Measurements from ENCODE around the gene TRPV6.

The TRPV6 gene

DNA sequence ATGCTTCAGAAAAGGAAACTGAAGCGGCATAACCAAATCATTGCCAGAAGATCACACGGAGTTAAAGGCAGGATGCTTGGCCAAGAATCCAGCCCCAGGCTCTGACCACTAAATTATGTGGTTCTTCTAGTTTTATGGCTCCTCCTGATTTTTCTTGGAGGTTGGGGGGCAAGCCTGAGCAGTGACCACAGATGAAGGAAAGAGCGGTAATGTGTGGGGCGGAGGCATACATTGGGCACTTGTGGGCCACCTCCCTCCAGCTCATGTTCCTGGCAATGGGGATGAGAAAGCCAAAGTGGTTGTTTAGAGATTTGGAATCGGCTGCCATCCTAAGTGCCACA is 3.2 kb downstream of the TRPV6 start:
- no peak for DNase-seq

DNA sequence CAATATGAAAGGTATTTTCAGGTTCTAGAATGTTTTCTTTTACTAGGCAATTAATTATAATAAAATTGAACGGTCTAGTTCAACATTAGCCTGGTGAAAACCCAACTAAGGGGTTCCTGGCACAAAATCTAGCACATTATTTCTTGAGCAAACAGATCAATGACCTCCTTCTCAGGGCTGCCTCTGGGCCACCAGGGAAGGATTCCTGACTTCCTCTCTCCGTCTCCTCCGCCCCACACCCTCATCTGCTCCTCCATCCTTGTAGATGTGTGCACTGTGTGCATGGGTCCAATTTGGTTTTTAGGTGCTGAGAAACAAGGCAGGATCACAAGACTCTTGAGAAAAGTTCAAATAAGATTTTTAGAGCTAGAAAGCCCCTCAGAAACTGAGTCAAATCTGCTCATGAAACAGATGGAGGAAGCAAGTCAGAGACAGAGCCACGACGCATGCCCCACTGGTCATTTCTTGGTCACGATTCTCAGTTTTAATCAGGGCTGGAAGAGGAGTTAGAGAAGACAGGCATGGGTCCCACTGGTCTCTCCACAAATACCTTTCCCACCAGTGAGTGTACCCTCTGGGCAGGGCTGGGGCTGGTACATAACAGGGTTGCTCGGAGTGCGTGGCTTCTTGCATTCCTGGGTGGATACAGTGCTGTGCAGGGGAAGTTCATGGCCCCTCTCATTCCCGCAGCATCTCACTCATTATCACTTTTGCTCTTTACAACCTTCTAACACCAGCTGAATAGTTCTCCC is 3.8 kb downstream of the TRPV6 start:
- DNase-seq = no peak

DNA sequence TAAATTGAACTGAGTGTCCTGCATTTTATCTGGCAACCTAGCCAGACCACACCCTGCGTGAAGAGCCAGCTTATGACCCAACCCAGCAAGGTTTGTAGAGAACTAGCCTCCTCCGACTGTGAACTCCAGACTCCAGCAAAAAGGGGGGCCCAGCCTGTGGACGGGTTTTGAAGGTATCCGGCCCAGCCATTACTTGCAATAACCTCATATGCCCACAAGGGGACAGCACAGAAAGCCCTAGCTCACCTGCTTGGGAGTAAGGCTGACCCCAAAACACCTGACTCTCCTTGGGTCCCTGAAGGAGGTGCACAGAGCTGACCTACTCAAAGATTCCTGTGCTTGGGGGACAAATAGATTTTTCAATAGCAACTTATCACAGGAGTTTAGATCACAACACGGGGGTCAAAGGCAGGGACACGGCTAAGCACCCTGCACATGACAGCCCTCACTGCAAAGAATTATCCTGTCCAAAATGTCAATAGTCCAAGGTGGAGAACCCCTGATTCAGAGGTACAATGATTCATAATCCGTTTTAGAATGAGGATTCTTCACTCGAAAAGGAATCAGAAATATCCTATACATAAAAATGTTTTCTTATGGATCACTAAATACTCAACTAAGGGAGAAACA is 4.6 kb downstream of the TRPV6 start:
- DNase-seq = peak in 1 of 2 experiments; percentile 3

DNA sequence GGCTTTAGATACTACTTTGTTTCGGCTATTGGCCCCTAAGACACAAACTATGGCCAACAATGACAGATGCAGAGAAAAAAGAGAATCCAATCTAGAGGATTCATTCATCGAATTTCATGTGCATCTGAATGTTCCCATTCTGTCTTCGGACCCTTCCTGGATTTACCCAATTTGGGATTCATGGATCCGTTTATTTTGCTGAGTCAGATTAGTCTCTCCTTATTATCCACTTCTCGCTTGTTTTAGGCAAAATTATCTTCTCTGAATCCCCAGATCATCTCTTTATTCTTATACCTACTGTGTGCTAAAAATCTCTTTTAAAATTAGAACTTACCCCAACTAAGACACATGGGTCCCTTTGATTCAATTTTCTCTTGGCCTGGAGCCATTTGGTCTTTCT is 6.5 kb downstream of the TRPV6 start:
- DNase-seq = no peak

DNA sequence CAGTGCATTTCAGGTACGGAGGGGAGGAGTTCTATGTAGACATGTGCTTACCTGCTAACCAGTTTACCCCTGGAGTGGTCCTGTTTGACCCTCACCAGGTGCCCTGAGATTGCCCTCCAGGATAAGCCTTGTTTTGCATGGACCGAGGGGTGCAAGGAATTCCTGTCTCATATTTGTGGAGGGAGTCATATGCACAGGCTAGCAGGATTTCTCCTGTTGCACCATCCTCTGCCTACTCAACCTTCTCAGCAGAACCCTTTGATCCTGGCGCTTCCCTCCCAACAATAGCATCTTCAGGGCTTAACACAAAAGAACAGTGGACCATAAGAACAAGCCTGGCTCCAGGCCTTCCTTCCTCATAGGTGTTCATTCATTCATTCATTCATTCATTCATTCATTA is 7.2 kb downstream of the TRPV6 start:
- no peak for DNase-seq

DNA sequence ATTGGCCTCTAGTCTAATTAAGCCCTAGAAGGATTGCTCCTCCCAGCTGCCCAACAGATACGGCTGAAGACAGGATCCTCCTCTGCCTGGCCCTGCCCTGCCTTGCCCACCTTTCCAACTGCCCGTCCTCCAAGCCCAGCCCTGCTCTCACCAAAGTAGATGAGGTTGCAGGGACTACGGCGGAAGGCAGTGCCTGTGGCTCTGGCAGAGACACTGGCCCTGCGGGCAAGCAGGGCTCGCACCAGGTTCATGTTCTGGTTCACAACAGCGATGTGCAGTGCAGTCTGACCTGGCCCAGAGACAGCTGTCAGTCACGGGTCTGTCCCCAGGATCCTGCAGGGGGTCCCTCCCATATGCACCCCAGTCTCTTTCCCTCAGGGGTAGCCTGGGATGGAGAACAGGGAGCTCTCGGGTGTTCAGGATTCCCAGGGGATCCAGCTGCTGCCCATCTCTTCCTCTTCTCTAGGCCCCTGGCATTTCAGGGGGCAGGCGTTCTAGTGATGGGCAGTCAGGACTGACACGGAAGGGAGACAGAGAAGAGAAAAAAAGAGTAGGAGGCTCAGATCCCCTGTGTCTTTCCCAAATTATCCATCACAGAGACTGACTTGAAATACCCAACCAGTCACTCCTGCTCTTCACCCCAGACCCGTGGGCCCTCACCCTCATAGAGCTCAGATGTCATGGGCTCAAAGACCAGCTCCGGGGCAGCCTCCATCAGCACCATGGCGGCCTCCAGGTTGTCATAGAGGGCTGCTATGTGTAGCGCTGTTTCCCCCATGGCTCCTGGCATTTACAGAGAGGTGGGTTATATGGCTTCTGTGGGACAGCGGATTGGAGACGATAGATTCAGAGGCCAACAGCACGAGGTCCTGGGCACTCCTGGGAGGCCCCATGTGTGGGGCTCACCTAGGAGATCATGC is 8.3 kb downstream of the TRPV6 start:
- DNase-seq = no peak

DNA sequence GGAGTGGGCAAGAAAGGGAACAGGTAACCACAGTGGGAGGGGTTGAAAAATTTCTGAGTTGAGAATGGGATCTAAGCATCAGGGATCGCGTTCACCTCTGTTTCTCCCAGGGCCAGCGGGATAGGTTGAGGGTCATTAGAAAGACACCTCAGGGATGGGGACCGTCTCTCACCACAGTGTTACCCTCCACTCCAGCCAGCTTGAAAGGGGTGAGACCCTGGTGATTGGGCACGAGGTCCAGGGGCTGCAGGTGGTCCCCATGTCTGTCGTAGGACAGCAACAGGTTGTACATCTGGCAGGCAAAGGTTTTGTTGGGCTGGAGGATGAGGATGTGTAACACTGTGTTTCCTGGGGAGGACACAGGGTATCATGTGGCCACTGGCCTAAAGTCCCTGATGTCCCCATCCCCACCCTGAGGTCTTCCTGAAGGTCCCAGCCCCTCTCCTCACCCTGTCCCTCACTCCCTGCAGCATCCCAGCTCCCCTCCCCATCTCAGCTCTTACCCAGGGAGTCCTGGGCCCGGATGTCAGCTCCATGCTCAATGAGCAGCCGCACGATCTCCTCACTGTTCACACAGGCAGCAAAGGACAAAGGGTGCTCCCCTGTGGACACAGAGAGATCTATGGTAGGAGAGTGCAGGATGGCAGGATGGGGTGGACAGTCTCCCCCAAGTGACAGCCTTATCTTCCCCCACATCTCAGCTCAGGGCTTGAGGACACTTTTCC is 9.1 kb downstream of the TRPV6 start:
- DNase-seq = no peak

- DNase-seq = peak in 1 of 2 experiments; percentile 25
Measured at GRCh38 chr7:142875456-142875855, 10.1 kb downstream of the TRPV6 start.

DNA sequence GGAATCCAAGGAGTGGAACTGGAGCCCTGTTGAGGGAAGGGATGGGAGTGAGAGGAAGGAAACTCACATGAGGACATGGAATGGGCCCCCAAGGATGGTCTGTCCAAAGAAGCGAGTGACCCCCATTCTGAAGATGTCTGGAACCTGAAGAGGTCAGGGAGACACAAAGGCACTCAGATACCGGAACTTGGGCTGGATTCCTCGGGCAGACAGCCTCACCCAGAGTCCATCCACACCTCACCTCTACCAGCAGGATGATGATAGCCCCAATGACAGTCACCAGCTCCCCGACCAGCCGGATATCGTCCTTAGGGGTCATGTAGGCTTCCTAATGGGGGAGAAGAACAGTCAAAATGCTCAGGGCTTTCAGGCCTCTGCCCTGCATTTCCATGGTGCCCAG is 10.7 kb downstream of the TRPV6 start:
- no peak for DNase-seq

DNA sequence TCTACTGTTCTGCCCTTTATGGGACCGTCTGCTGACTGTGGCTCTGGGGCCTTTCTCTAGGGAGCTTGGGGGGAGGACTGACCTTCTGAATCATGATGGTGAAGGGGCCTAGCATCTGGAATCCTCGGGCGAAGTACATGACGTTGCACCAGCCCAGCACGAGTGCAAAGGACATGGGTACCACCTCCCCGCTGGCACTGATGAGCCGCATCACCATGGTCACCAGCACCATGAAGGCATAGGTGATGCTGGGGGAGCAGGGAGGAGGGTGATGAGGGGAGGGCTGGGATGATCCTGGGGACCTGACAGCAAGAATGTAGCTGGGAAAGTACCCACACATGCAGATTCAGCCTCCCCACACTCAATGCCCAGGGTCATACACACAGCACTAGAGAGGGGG is 11.1 kb downstream of the TRPV6 start:
- no peak for DNase-seq

DNA sequence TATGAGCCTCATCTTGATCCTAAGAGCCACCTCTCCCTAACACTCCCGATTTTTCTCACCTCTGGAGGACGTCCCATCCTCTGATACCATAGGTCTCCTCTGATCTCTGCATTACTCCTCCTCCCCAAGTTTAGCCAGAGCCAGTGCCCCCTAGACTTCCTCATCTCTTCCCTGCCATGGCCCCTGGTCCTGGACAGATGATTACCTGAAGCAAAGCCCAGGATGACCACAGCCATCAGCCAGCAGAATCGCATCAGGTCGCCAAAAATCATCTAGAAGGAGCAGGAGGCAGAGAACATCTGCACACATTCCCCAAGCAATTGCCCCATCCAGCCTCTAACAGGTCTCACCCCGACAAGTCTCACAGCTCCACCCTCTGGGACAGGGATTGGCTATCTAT is 11.7 kb downstream of the TRPV6 start:
- DNase-seq = no peak

GRCh38 chr7:142873281-142873784 is 12.2 kb downstream of the TRPV6 start:
- peak in 1 of 2 experiments; percentile 22 for DNase-seq

GRCh38 chr7:142872106-142872675 is 13.4 kb downstream of the TRPV6 start:
- no peak for DNase-seq

- no peak for DNase-seq
Measured at GRCh38 chr7:142871260-142872105, 14.1 kb downstream of the TRPV6 start.

- DNase-seq = peak in 1 of 2 experiments; percentile 10
Measured at GRCh38 chr7:142870566-142871259, 14.8 kb downstream of the TRPV6 start.

GRCh38 chr7:142870147-142870559 is 15.4 kb downstream of the TRPV6 start:
- no peak for DNase-seq

DNA sequence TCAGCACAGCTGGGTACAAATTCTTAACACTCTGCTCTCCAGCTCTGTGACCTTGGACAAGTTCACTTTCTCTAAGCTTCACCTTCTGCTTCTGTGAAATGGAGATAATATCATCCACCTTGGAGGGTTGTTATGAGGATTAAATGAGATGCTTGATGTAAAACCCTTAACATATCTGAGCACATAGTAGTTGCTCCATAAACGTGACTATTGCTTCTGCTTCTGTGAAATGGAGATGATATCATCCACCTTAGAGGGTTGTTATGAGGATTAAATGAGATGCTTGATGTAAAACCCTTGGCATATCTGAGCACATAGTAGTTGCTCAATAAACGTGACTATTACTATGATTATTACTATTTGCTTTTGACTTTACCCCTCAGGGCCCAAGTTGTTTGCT is 16.1 kb downstream of the TRPV6 start:
- no peak for DNase-seq

- no peak for DNase-seq
Measured at GRCh38 chr7:142868986-142869415, 16.5 kb downstream of the TRPV6 start.

DNA sequence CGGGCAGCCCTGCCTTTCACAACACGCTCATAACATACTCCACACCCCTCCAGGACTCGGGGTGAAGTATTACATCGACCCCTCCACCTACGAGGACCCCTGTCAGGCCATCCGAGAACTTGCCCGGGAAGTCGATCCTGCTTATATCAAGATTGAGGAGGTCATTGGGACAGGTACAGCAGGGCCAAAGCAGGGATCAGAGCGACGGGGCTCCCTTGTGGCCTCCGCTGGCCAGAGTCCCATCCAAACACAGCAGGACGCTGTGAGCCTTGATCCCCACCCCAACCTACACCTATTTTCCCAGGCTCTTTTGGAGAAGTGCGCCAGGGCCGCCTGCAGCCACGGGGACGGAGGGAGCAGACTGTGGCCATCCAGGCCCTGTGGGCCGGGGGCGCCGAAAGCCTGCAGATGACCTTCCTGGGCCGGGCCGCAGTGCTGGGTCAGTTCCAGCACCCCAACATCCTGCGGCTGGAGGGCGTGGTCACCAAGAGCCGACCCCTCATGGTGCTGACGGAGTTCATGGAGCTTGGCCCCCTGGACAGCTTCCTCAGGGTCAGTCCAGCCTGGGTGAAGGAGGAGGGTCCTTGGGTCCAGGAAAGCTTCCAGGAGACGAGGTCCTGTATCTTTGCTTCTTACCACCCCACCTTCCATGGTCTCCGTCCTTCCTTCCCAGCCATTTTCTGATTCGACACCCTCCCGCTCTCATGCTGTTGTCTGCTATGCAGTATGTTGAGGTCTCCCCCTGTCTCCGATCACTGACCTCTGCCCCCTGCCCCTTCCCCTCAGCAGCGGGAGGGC is 17.2 kb downstream of the TRPV6 start:
- no peak for DNase-seq
